Naive B cell (primary cell): ENCODE results near the gene SCN10A. TPM values are rescaled to one million over a fixed set of nuclear protein-coding genes. Genes with fewer than 3 reads are reported as not detected.
A peak's percentile ranks its signal among the peaks of the same experiment; 100 is the strongest.

ENCODE experiments used
- ATAC-seq, 2 donors: fragments of 150-1000 bp; cut with Tn5 transposase; 2 replicates each; pipeline ENCODE4 v1.10.0; 2021; ENCODE audit warnings: low read depth in 2 of 2, mild to moderate bottlenecking in 2 of 2, moderate library complexity in 2 of 2
- DNase-seq: peaks from one replicate; pipeline ENCODE4 v3.0.0; 2022
- H3K27ac Mint-ChIP-seq, 6 donors: one replicate each; pipeline ENCODE4 v1.8.0; 2020 to 2022; ENCODE audit warnings: mild to moderate bottlenecking in 6 of 6, mixed read lengths in 6 of 6, moderate library complexity in 5 of 6, inconsistent platforms in 2 of 6
- H3K27me3 Mint-ChIP-seq, 3 donors: one replicate each; pipeline ENCODE4 v1.8.0; 2021 to 2022; ENCODE audit warnings: mixed read lengths in 3 of 3, mild to moderate bottlenecking in 1 of 3
- H3K36me3 Mint-ChIP-seq, 2 donors: one replicate each; pipeline ENCODE4 v1.8.0; 2020 to 2022; ENCODE audit warnings: mixed read lengths in 2 of 2, inconsistent platforms in 1 of 2, mild to moderate bottlenecking in 1 of 2
- H3K4me1 Mint-ChIP-seq, 3 donors: one replicate each; pipeline ENCODE4 v1.8.0; 2020 to 2022; ENCODE audit warnings: mixed read lengths in 3 of 3, inconsistent platforms in 1 of 3, mild to moderate bottlenecking in 1 of 3, moderate library complexity in 1 of 3
- H3K4me3 Mint-ChIP-seq, 8 donors: one replicate each; pipeline ENCODE4 v1.8.0; 2020 to 2022; ENCODE audit warnings: mild to moderate bottlenecking in 8 of 8, mixed read lengths in 8 of 8, moderate library complexity in 8 of 8, inconsistent platforms in 2 of 8
- H3K9me3 Mint-ChIP-seq, 7 donors: one replicate each; pipeline ENCODE4 v1.8.0; 2020 to 2022; ENCODE audit warnings: mixed read lengths in 7 of 7, mild to moderate bottlenecking in 5 of 7, inconsistent platforms in 2 of 7, moderate library complexity in 1 of 7
- polyA plus RNA-seq, 6 donors: library from polyadenylated mRNA; unstranded; fragments of 300-500 nt; fragmentation: Illumina TruSeq; gene quantifications; one replicate each; pipeline ENCODE4 v1.2.3, GENCODE V29; 2021; ENCODE audit warnings: low read depth in 6 of 6

SCN10A gene
- not detected for polyA plus RNA-seq

DNA sequence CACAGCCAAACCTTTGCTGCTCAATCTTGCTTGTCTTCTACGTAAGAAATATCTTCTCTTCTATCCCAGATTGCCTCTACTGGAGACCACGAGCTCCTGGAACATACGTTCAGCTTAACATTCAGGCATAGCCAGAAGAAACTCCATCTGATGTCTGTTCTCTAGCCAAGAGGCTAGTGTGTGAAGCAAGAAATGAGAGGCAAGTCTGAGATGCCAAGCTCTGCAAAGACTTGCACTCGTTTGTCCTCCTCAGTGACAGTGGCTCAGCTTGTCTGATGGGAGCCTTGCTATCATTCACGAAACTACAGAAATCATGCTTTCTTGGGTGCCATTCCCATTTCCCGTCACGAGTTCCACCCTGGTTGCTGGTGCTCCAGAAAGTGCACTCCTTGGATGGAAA is at the start of gene SCN10A:
Gene SCN10A (minus strand): TSS at position 192 of the 400 bp plus-strand sequence. CDS start 22,207 bp downstream, outside the sequence.
- Mint-ChIP-seq H3K4me1 (no peaks in the 10 kb centered on the region), H3K9me3 (no peaks in the 10 kb centered on the region), H3K27me3 (peaks cover 3 to 20% (median 8%) of the 10 kb centered on the region in 3 donors), H3K27ac (no peak within 1 kb of the TSS), H3K36me3 (no peaks in the 10 kb centered on the region), H3K4me3 (no peak within 1 kb of the TSS)
- DNase-seq (no peak), ATAC-seq (no peak)

- no peak overlapping the region for H3K27ac Mint-ChIP-seq
- no peak overlapping the region for H3K4me3 Mint-ChIP-seq
- DNase-seq (no peak), ATAC-seq (no peak)
- no peaks in the 10 kb centered on the region for H3K4me1 Mint-ChIP-seq
- peaks cover 0 to 9% of the 10 kb centered on the region in 2 donors for H3K36me3 Mint-ChIP-seq
- H3K9me3 Mint-ChIP-seq: peaks cover 0 to 13% (median 10%) of the 10 kb centered on the region in 7 donors
- H3K27me3 Mint-ChIP-seq: peaks cover 10 to 20% (median 18%) of the 10 kb centered on the region in 3 donors
Observed at GRCh38 chr3:38853011-38853410, 37.0 kb upstream of the SCN10A start.

DNA sequence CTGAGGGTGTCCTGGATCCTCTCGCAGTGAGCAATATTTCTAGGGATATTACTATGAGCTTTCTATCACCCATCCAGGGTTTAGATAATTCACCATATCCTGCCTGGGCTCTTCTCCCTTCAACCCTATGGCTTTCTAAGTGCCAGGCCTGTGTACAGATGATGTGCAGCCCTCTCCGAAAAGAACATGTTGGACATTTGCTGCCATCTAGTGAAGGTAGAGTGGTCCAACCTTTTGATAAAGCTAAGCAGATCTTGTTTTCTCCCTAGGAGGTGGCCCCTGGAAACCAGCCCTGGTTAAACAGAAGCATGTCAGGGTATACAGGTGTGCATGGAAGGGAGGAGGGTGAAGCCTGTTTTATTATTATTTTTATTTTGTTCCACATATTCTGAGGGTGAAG is 27.9 kb upstream of the SCN10A start:
- no peak overlapping the region for H3K27ac Mint-ChIP-seq
- H3K4me3 Mint-ChIP-seq: no peak overlapping the region
- DNase-seq (no peak), ATAC-seq (no peak)
- no peaks in the 10 kb centered on the region for H3K36me3 Mint-ChIP-seq
- H3K9me3 Mint-ChIP-seq: no peaks in the 10 kb centered on the region
- H3K4me1 Mint-ChIP-seq: no peaks in the 10 kb centered on the region
- peaks cover 17 to 29% (median 28%) of the 10 kb centered on the region in 3 donors for H3K27me3 Mint-ChIP-seq

GRCh38 chr3:38842266-38842965 is 26.4 kb upstream of the SCN10A start:
- Mint-ChIP-seq H3K27me3 (peaks cover 17 to 28% (median 27%) of the 10 kb centered on the region in 3 donors), H3K36me3 (no peaks in the 10 kb centered on the region), H3K4me3 (no peak overlapping the region), H3K27ac (no peak overlapping the region), H3K4me1 (no peaks in the 10 kb centered on the region), H3K9me3 (no peaks in the 10 kb centered on the region)
- DNase-seq (no peak), ATAC-seq (no peak)

- no peak for DNase-seq
- Mint-ChIP-seq H3K36me3 (no peaks in the 10 kb centered on the region), H3K27me3 (peaks cover 17 to 28% (median 23%) of the 10 kb centered on the region in 3 donors), H3K4me1 (no peaks in the 10 kb centered on the region), H3K4me3 (no peak overlapping the region), H3K27ac (no peak overlapping the region), H3K9me3 (peaks cover 0 to 2% (median 0%) of the 10 kb centered on the region in 7 donors)
- no peak for ATAC-seq
Observed at GRCh38 chr3:38840987-38841386, 25.0 kb upstream of the SCN10A start.

GRCh38 chr3:38837358-38837757 is 21.3 kb upstream of the SCN10A start:
- Mint-ChIP-seq H3K4me1 (no peaks in the 10 kb centered on the region), H3K36me3 (no peaks in the 10 kb centered on the region), H3K9me3 (peaks cover 0 to 2% (median 0%) of the 10 kb centered on the region in 7 donors), H3K27me3 (peaks cover 0 to 8% (median 5%) of the 10 kb centered on the region in 3 donors), H3K27ac (peak overlapping the region in 2 of 6 donors; percentile 14 to 21), H3K4me3 (no peak overlapping the region)
- no peak for DNase-seq
- no peak for ATAC-seq

DNA sequence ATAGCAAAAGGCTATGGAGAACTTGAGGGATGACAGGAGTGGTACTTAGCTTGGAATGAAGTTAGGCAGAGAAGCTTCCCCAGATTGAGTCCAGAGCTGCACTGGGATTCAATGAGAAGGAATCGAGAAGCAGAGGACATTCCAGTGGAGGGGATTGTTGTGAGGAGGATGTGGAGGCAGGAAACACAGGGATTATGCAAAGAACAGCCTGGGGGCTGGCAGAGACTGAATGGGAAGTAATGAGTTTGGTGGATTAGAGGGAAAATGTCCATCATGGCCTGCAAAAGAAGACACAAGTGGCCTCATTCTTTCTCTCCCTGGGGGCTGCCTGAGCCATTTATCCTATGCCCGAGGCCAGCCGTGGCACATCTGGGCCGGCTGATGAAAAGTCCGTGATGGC is 20.5 kb upstream of the SCN10A start:
- peaks cover 0 to 7% (median 3%) of the 10 kb centered on the region in 3 donors for H3K27me3 Mint-ChIP-seq
- H3K4me1 Mint-ChIP-seq: no peaks in the 10 kb centered on the region
- no peak for DNase-seq
- no peak for ATAC-seq
- H3K36me3 Mint-ChIP-seq: no peaks in the 10 kb centered on the region
- H3K4me3 Mint-ChIP-seq: no peak overlapping the region
- peaks cover 0 to 2% (median 0%) of the 10 kb centered on the region in 7 donors for H3K9me3 Mint-ChIP-seq
- no peak overlapping the region for H3K27ac Mint-ChIP-seq

DNA sequence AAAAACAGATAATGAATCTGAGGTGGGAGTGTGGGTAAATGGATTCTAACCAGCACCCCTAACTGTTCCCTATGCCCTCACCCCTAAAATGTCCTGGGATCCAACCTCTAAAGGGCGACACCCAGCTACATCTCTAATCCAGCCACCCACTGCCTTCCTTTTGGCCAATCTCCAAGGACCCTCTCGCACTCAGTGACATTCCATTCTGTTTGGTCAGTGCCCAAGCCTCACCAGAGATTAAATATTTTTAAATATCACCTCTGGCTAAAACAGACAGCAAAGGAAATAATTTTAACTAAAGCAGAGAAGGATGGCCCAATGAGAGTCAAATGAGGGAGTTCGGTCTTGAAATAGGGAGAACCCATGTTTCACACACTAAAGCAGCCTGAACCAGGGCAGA is 19.9 kb upstream of the SCN10A start:
- no peak overlapping the region for H3K4me3 Mint-ChIP-seq
- H3K27ac Mint-ChIP-seq: no peak overlapping the region
- no peak for ATAC-seq
- H3K27me3 Mint-ChIP-seq: peaks cover 0 to 7% (median 2%) of the 10 kb centered on the region in 3 donors
- DNase-seq: no peak
- H3K9me3 Mint-ChIP-seq: peaks cover 0 to 2% (median 0%) of the 10 kb centered on the region in 7 donors
- H3K4me1 Mint-ChIP-seq: no peaks in the 10 kb centered on the region
- H3K36me3 Mint-ChIP-seq: no peaks in the 10 kb centered on the region

DNA sequence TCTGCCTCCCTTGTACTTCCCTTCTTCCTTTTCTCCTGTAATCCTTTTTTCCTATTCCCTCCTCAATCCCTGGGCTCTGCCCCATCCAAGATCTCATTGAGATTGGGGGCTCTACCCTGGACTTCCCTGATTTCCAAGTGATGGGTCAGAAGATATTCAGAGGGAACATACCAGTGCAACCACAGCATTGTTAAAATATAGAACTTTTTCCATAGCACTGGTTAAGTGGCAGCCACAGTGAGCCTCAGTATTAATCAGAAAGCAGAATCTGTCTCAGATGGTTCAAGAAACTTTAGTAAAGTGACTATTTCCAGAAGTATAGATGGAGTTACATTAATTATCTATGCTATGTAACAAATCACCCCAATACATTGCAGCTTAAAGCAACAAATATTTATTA is 18.7 kb upstream of the SCN10A start:
- Mint-ChIP-seq H3K36me3 (no peaks in the 10 kb centered on the region), H3K9me3 (peaks cover 0 to 2% (median 0%) of the 10 kb centered on the region in 7 donors), H3K27ac (no peak overlapping the region), H3K4me3 (no peak overlapping the region), H3K27me3 (peaks cover 0 to 7% (median 5%) of the 10 kb centered on the region in 3 donors), H3K4me1 (no peaks in the 10 kb centered on the region)
- no peak for DNase-seq
- ATAC-seq: no peak

DNA sequence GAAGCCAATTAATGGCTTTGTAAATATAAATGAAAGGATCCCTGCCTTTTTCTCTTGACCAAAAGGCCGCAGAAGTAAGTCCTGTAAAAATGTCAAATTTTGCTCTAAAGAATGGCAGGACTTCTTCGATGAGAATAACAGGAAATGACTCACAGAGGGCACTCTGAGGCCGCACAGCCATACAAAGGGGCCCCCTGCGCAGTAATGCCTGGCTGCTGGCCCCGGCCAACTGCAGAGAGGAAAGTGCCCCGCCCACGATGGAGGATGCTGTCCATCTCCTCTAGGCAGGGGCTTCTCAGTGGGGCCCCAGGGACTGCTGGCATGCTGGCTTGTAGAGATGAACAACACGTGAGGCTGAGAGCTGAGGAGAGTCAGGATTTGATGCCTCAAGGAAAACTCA is 18.1 kb upstream of the SCN10A start:
- no peak for DNase-seq
- Mint-ChIP-seq H3K9me3 (peaks cover 0 to 2% (median 0%) of the 10 kb centered on the region in 7 donors), H3K27ac (no peak overlapping the region), H3K27me3 (peaks cover 0 to 7% (median 5%) of the 10 kb centered on the region in 3 donors), H3K4me3 (no peak overlapping the region), H3K36me3 (no peaks in the 10 kb centered on the region), H3K4me1 (no peaks in the 10 kb centered on the region)
- ATAC-seq: no peak

DNA sequence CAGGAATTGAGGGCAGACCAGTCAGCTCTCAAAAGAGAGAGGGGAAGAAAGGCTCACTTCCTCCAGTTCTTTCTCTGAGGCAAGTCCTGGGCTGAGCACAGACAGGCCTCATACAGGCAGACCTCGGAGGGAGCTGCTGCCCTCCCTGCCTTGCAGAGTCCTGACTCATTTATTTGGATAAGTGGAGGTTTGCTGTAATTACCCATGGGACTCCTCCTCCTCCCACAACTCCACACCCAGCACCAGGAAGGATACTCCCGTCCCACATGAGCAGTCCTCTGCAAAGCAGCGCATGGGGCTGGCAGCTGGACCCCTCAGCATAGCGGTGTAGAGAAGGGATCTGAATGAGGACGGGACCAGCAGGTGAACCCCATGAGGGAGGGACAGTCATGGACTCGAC is 13.4 kb upstream of the SCN10A start:
- peaks cover 0 to 2% (median 0%) of the 10 kb centered on the region in 7 donors for H3K9me3 Mint-ChIP-seq
- H3K27ac Mint-ChIP-seq: no peak overlapping the region
- H3K4me3 Mint-ChIP-seq: no peak overlapping the region
- ATAC-seq (no peak), DNase-seq (no peak)
- H3K27me3 Mint-ChIP-seq: peaks cover 4 to 13% (median 7%) of the 10 kb centered on the region in 3 donors
- no peaks in the 10 kb centered on the region for H3K36me3 Mint-ChIP-seq
- H3K4me1 Mint-ChIP-seq: no peaks in the 10 kb centered on the region

GRCh38 chr3:38828681-38829080 is 12.7 kb upstream of the SCN10A start:
- Mint-ChIP-seq H3K4me3 (no peak overlapping the region), H3K27ac (no peak overlapping the region), H3K36me3 (no peaks in the 10 kb centered on the region), H3K9me3 (peaks cover 0 to 2% (median 0%) of the 10 kb centered on the region in 7 donors), H3K4me1 (no peaks in the 10 kb centered on the region), H3K27me3 (peaks cover 7 to 13% (median 11%) of the 10 kb centered on the region in 3 donors)
- no peak for DNase-seq
- no peak for ATAC-seq

- DNase-seq: no peak
- peaks cover 7 to 16% (median 13%) of the 10 kb centered on the region in 3 donors for H3K27me3 Mint-ChIP-seq
- H3K4me3 Mint-ChIP-seq: no peak overlapping the region
- H3K36me3 Mint-ChIP-seq: no peaks in the 10 kb centered on the region
- H3K4me1 Mint-ChIP-seq: no peaks in the 10 kb centered on the region
- H3K9me3 Mint-ChIP-seq: peaks cover 0 to 2% (median 0%) of the 10 kb centered on the region in 7 donors
- H3K27ac Mint-ChIP-seq: no peak overlapping the region
- ATAC-seq: no peak
Observed at GRCh38 chr3:38827791-38828190, 11.8 kb upstream of the SCN10A start.

DNA sequence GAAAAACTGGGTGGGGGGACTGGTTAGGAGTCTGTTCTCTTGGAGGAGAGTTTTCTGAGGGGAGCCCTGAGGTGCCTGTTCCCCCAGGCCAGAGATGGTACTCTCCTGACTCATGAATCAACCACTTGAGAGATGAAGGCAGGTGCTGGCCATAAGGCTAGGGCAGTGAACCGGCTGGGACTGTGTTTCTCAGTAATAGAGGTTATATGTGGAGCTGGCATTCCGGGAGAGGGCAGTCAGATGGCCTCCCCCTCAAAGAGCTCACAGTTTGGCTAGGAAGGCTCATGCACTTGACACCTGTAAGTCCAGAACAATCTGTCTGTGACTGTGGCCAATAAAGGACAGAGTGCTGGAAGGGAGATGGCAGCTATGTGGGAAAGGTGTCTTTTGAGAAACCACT is 10.0 kb upstream of the SCN10A start:
- no peak overlapping the region for H3K27ac Mint-ChIP-seq

More for the DNA sequence above, 10.0 kb upstream of the SCN10A start:
- H3K9me3 Mint-ChIP-seq: peaks cover 0 to 5% (median 0%) of the 10 kb centered on the region in 7 donors
- H3K4me1 Mint-ChIP-seq: no peaks in the 10 kb centered on the region
- peaks cover 19 to 30% (median 22%) of the 10 kb centered on the region in 3 donors for H3K27me3 Mint-ChIP-seq
- DNase-seq (no peak), ATAC-seq (no peak)
- no peak overlapping the region for H3K4me3 Mint-ChIP-seq
- H3K36me3 Mint-ChIP-seq: no peaks in the 10 kb centered on the region
